GM12891 (cell line): ENCODE results near the gene SORL1.

Experiments
- PAX5 ChIP-seq: IDR thresholded peaks from 2 replicates; pipeline ENCODE4 v1.6.1; 2011; ENCODE audit warnings: low read length, moderate library complexity, mild to moderate bottlenecking; ENCODE audit not compliant: insufficient read depth, severe bottlenecking
- POLR2A ChIP-seq: IDR thresholded peaks from 2 replicates; pipeline ENCODE4 v1.6.1; 2011; ENCODE audit warnings: low read depth, low read length, control low read depth
- POLR2AphosphoS5 ChIP-seq: IDR thresholded peaks from 2 replicates; pipeline ENCODE4 v1.6.1; 2011; ENCODE audit warnings: low read depth, low read length, control low read depth
- POU2F2 ChIP-seq: IDR thresholded peaks from 2 replicates; pipeline ENCODE4 v1.6.1; 2011; ENCODE audit warnings: low read depth, mild to moderate bottlenecking, control low read depth, low read length, moderate library complexity
- SPI1 ChIP-seq: IDR thresholded peaks from 2 replicates; pipeline ENCODE4 v1.6.1; 2011; ENCODE audit warnings: low read depth, low read length, control low read depth
- TAF1 ChIP-seq: IDR thresholded peaks from 2 replicates; pipeline ENCODE4 v1.6.1; 2011; ENCODE audit warnings: low read depth, low read length, control low read depth

DNA sequence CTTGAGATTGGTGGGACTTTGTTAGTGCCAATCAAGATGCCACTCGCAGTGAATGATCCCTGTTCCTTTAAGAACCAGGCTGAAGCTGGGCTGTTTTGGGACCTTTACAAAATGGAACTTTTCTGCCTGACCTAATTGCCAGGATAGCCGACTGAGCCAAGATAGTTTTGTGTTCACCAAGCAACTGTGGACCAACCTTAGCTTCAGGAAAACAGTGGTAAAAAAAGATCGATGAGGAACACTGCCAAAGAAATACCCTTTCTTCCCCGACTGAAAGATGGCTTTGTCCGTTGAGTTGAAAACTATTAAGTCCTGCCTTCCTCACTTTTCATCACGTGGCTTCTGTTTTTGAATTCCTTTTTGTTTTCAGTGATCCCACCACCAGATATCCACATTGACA lies 158.6 kb downstream of the SORL1 start:
- no peak for TF ChIP-seq POLR2A
- no peak for TF ChIP-seq POLR2AphosphoS5
- no peak for TF ChIP-seq TAF1
- TF ChIP-seq SPI1 = no peak
- no peak for TF ChIP-seq PAX5
- no peak for TF ChIP-seq POU2F2
